GM19239 (cell line): ENCODE data around the gene RASL12.
A peak's percentile ranks its signal among the peaks of the same experiment; 100 is the strongest.
"Not testable (repeated sequence)": the region's sequence is repeated elsewhere in the genome, so short reads cannot be mapped to it uniquely, and the experiment has no call there.

Experiments
- DNase-seq: peaks from one replicate; pipeline ENCODE4 v3.0.0; 2011; ENCODE audit warnings: low spot score; ENCODE audit not compliant: insufficient read length
- FAIRE-seq: peaks from 2 replicates; lab custom pipeline; 2011; peaks lifted over from hg19 to GRCh38; lab: Jason Lieb, UNC

Gene RASL12

GRCh38 chr15:65093793-65094170 lies 26.0 kb upstream of the RASL12 start:
- not testable (repeated sequence) for FAIRE-seq, DNase-seq

- FAIRE-seq (no peak), DNase-seq (no peak)
These were observed 25.4 kb upstream of the RASL12 start for GRCh38 chr15:65092911-65093792.

GRCh38 chr15:65091946-65092770 lies 24.4 kb upstream of the RASL12 start:
- FAIRE-seq (no peak), DNase-seq (no peak)

GRCh38 chr15:65089206-65089824 lies 21.5 kb upstream of the RASL12 start:
- FAIRE-seq (no peak), DNase-seq (no peak)

GRCh38 chr15:65088643-65089021 lies 20.8 kb upstream of the RASL12 start:
- FAIRE-seq = no peak

GRCh38 chr15:65087873-65088642 lies 20.3 kb upstream of the RASL12 start:
- FAIRE-seq (no peak), DNase-seq (no peak)

More at GRCh38 chr15:65088643-65089021, 20.8 kb upstream of the RASL12 start:
- no peak for DNase-seq

- FAIRE-seq (no peak), DNase-seq (no peak)
These were observed 19.6 kb upstream of the RASL12 start for GRCh38 chr15:65087411-65087810.

- DNase-seq (no peak), FAIRE-seq (no peak)
These were observed 18.9 kb upstream of the RASL12 start for GRCh38 chr15:65086680-65087111.

- DNase-seq (no peak), FAIRE-seq (no peak)
These were observed 18.3 kb upstream of the RASL12 start for GRCh38 chr15:65085990-65086679.

GRCh38 chr15:65085207-65085753 lies 17.5 kb upstream of the RASL12 start:
- FAIRE-seq = no peak
- DNase-seq = no peak

- FAIRE-seq (no peak), DNase-seq (no peak)
These were observed 16.9 kb upstream of the RASL12 start for GRCh38 chr15:65084500-65085206.

- no peak for DNase-seq
- FAIRE-seq = no peak
These were observed 15.5 kb upstream of the RASL12 start for GRCh38 chr15:65083262-65083701.

GRCh38 chr15:65082303-65082953 lies 14.6 kb upstream of the RASL12 start:
- DNase-seq (no peak), FAIRE-seq (no peak)

GRCh38 chr15:65081758-65082157 lies 14.0 kb upstream of the RASL12 start:
- DNase-seq (no peak), FAIRE-seq (no peak)

- FAIRE-seq = no peak
- no peak for DNase-seq
These were observed 13.5 kb upstream of the RASL12 start for GRCh38 chr15:65081270-65081669.

GRCh38 chr15:65079580-65079979 lies 11.8 kb upstream of the RASL12 start:
- FAIRE-seq (no peak), DNase-seq (no peak)

- FAIRE-seq = no peak
These were observed 10.2 kb upstream of the RASL12 start for GRCh38 chr15:65077981-65078352.

More at GRCh38 chr15:65077981-65078352, 10.2 kb upstream of the RASL12 start:
- DNase-seq = peak; percentile 65
